Fibroblast of lung (primary cell): ENCODE results near the gene RASSF3.

ENCODE experiments used
- EZH2 ChIP-seq: IDR thresholded peaks from 2 replicates; pipeline ENCODE4 v1.5.1; 2012; ENCODE audit warnings: low read length, control low read depth, mild to moderate bottlenecking; ENCODE audit errors: missing control alignments
- TF ChIP-seq, protein P1 (sequence below), 2 donors: IDR thresholded peaks in 1 of 2; conservative IDR thresholded peaks in 1 of 2; 1 replicate in 1 of 2; 2 replicates in 1 of 2; pipeline ENCODE4 v1.5.1; 2011 to 2012; ENCODE audit warnings: low read length in 2 of 2, control low read depth in 1 of 2, inconsistent platforms in 1 of 2, low read depth in 1 of 2, mild to moderate bottlenecking in 1 of 2

DNA sequence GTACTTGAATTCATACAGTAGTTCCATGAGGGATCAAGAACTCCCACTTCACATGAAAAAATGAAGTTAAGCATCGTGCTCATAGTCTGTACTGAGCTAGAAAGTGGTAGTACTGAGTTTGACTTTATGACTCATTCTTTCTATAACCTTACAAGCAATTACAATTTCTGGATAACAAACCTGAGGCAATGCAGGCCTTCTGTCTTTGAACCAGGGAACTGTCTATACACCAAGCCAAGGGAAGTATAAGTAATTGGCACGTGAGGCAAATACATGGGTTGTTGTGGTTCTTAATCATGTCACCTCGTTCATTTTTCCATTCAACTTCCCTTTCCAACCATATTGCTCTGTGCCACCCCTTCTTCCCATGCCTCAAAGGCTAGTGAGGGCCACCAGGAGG, 132.1 kb downstream of the RASSF3 start:
- TF ChIP-seq, protein P1, sequence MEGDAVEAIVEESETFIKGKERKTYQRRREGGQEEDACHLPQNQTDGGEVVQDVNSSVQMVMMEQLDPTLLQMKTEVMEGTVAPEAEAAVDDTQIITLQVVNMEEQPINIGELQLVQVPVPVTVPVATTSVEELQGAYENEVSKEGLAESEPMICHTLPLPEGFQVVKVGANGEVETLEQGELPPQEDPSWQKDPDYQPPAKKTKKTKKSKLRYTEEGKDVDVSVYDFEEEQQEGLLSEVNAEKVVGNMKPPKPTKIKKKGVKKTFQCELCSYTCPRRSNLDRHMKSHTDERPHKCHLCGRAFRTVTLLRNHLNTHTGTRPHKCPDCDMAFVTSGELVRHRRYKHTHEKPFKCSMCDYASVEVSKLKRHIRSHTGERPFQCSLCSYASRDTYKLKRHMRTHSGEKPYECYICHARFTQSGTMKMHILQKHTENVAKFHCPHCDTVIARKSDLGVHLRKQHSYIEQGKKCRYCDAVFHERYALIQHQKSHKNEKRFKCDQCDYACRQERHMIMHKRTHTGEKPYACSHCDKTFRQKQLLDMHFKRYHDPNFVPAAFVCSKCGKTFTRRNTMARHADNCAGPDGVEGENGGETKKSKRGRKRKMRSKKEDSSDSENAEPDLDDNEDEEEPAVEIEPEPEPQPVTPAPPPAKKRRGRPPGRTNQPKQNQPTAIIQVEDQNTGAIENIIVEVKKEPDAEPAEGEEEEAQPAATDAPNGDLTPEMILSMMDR (conservative IDR thresholded peaks at IDR 0.05 in 1 of 2, IDR thresholded peaks at IDR 0.05 in 1 of 2; ENCODE audit: low read depth in 1 of 2, low read length in 2 of 2): no peak
- no peak for TF ChIP-seq EZH2
